SH-SY5Y (cell line): Measurements from ENCODE around the gene DHX35.

Experiments
- GATA2 ChIP-seq: IDR thresholded peaks from 2 replicates; pipeline ENCODE4 v1.6.1; 2011; ENCODE audit warnings: mild to moderate bottlenecking, low read depth, low read length
- GATA3 ChIP-seq: IDR thresholded peaks from 2 replicates; pipeline ENCODE4 v1.6.1; 2011; ENCODE audit warnings: low read depth, mild to moderate bottlenecking, low read length, moderate library complexity

DNA sequence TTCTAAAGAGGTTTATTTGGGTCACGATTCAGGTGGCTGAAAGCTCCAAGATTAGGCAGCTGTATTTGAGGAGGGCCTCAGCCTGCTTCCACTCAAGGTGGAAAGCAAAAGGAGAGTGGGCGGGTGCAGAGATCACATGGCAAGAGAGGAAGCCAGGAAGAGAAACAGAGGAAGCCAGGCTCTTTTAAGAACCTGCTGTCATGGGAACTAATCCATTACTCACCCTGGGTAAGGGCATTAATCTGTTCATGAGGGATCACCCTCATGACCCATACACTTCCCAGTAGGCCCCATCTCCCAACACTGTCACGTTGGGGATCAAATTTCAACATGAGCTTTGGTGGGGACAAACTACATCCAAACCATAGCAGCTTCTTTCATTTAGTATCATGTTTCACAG, 53.9 kb downstream of the DHX35 start:
- TF ChIP-seq GATA2 (no peak), GATA3 (no peak)
